Suprapubic skin (tissue), 3 donors: ENCODE results near the gene KCTD5.

Experiments used
- CTCF ChIP-seq, 2 donors: fragments of 200-600 bp in 1 of 2; fragments of 450-650 bp in 1 of 2; sonication (generic) in 1 of 2; IDR thresholded peaks; one replicate each; pipeline ENCODE4 v1.5.1; 2016 to 2019; ENCODE audit warnings: antibody characterized with exemption in 2 of 2, mild to moderate bottlenecking in 1 of 2, moderate library complexity in 1 of 2
- POLR2A ChIP-seq, 2 donors: fragments of 450-650 bp; IDR thresholded peaks; one replicate each; pipeline ENCODE4 v1.6.1; 2017; ENCODE audit warnings: antibody characterized with exemption in 2 of 2, mild to moderate bottlenecking in 2 of 2, moderate library complexity in 2 of 2

DNA sequence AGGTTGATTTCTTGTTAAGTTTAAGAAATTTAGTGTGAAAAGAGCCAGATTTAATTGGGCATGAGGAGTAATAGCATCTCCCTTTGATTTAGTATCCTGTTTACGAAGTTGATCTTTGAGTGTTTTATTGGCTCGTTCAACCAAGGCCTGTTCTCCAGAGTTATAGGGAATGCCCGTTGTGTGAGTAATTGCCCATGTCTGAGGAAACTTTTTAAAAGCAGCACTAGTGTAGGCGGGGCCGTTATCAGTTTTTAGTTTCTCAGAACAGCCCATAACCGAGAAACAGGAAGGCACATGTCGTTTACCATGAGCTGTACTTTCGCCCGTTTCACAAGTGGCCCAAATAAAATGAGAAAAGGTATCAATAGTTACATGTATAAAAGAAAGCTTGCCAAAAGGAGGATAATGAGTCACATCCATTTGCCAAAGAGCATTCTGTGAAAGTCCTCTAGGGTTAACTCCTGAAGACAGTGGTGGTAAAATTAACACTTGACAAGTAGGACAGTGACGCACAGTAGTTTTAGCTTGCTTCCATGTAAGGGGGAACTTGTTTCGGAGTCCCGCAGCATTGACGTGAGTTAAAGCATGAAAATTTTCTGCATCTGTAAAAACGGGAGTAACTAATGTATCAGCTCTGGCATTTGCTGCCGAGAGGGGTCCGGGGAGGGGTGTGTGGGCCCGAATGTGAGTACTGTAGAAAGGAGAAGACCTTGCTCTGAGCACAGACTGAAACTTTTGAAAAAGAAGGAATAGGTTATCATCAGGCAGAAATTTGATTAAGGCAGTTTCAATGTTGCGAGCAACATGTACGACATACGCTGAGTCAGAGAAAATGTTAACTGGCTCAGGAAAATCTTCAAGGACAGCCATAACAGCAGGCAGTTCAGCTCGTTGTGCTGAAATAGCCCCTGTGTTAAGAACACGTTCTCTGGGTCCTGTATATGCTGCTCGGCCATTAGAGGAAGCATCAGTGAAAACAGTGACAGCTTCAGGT lies 18.5 kb upstream of the KCTD5 start:
- TF ChIP-seq CTCF (IDR thresholded peaks at IDR 0.05) (no peak), POLR2A (IDR thresholded peaks at IDR 0.05) (no peak)
